ENCODE measurements around the gene YIPF3.

- no peak for TF ChIP-seq CTCF (IDR thresholded peaks at IDR 0.05)
- TF ChIP-seq POLR2A (IDR thresholded peaks at IDR 0.05): no peak
- TF ChIP-seq POLR2AphosphoS5 (IDR thresholded peaks at IDR 0.05): no peak
These were observed 52.4 kb downstream of the YIPF3 start for GRCh38 chr6:43464337-43464736.
